HG03432 (cell line): Measurements from ENCODE around the gene COL23A1.
"Not testable (repeated sequence)": the region's sequence is repeated elsewhere in the genome, so short reads cannot be mapped to it uniquely, and the experiment has no call there.

ENCODE experiments used
- ATAC-seq: cut with Tn5 transposase; IDR thresholded peaks from one replicate; pipeline ENCODE4 v1.9.1; 2021; ENCODE audit warnings: mild to moderate bottlenecking, moderate library complexity; ENCODE audit not compliant: unreplicated experiment

Gene COL23A1

GRCh38 chr5:178236126-178236525, 354.1 kb downstream of the COL23A1 start:
- no peak for ATAC-seq

- no peak for ATAC-seq
These were observed 354.6 kb downstream of the COL23A1 start for GRCh38 chr5:178235588-178235974.

- ATAC-seq, result no peak
These were observed 355.2 kb downstream of the COL23A1 start for GRCh38 chr5:178234750-178235587.

- no peak for ATAC-seq
These were observed 356.0 kb downstream of the COL23A1 start for GRCh38 chr5:178234121-178234749.

GRCh38 chr5:178232920-178233429, 357.2 kb downstream of the COL23A1 start:
- ATAC-seq, result no peak

- ATAC-seq, result peak; percentile 73
These were observed 357.9 kb downstream of the COL23A1 start, which contains the start of gene PHYKPL for GRCh38 chr5:178232124-178232919. Gene PHYKPL, minus strand, starts transcription at chr5:178232802. Its CDS starts 252 bp downstream, at chr5:178232550.

GRCh38 chr5:178231539-178232123, 358.6 kb downstream of the COL23A1 start:
- no peak for ATAC-seq

- ATAC-seq, result no peak
These were observed 359.2 kb downstream of the COL23A1 start for GRCh38 chr5:178230879-178231538.

GRCh38 chr5:178229861-178230260, 360.3 kb downstream of the COL23A1 start:
- ATAC-seq, result no peak

GRCh38 chr5:178229111-178229510, 361.1 kb downstream of the COL23A1 start:
- not testable (repeated sequence) for ATAC-seq

GRCh38 chr5:178228609-178229008, 361.6 kb downstream of the COL23A1 start:
- no peak for ATAC-seq

GRCh38 chr5:178227929-178228328, 362.3 kb downstream of the COL23A1 start:
- no peak for ATAC-seq

GRCh38 chr5:178227138-178227659, 363.0 kb downstream of the COL23A1 start:
- ATAC-seq, result no peak

- no peak for ATAC-seq
These were observed 365.0 kb downstream of the COL23A1 start for GRCh38 chr5:178225174-178225573.

- ATAC-seq, result no peak
These were observed 365.8 kb downstream of the COL23A1 start for GRCh38 chr5:178224403-178224802.

GRCh38 chr5:178223828-178224335, 366.3 kb downstream of the COL23A1 start:
- no peak for ATAC-seq

GRCh38 chr5:178223196-178223773, 366.9 kb downstream of the COL23A1 start:
- ATAC-seq, result no peak

- ATAC-seq, result no peak
These were observed 367.9 kb downstream of the COL23A1 start for GRCh38 chr5:178222292-178222691.

- no peak for ATAC-seq
These were observed 368.3 kb downstream of the COL23A1 start for GRCh38 chr5:178221853-178222252.
